Kidney epithelial cell (primary cell): ENCODE measurements around the gene CERS1. TPM values are rescaled to one million over a fixed set of nuclear protein-coding genes. Genes with fewer than 3 reads are reported as not detected.

Experiments used
- DNase-seq: peaks from one replicate; pipeline ENCODE4 v3.0.0-alpha.2; 2010; ENCODE audit warnings: low read depth
- H3K27me3 ChIP-seq: 2 replicates; pipeline ENCODE4 v1.6.0; 2011; ENCODE audit warnings: low read length; ENCODE audit not compliant: control insufficient read depth, insufficient read depth
- H3K36me3 ChIP-seq: 2 replicates; pipeline ENCODE4 v1.5.1; 2011; ENCODE audit warnings: low read length; ENCODE audit not compliant: control insufficient read depth, insufficient read depth
- H3K4me3 ChIP-seq: 2 replicates; pipeline ENCODE4 v1.5.1; 2011; ENCODE audit warnings: low read depth, mild to moderate bottlenecking, control low read depth, low read length
- CTCF ChIP-seq: IDR thresholded peaks from 2 replicates; pipeline ENCODE4 v1.5.1; 2011; ENCODE audit warnings: mild to moderate bottlenecking, moderate library complexity, low read length, control low read depth, inconsistent platforms; ENCODE audit not compliant: insufficient read depth, poor library complexity, severe bottlenecking
- total RNA-seq: library from RNA; depleted of rRNA; stranded (reverse); fragments of >200 nt; gene quantifications from 2 replicates; pipeline ENCODE4 v1.2.3, GENCODE V29; 2015

Gene CERS1
- total RNA-seq, 1 donor from 2014 or later, result 2.9 TPM

- peak; percentile 38 for TF ChIP-seq CTCF
- Histone ChIP-seq H3K27me3 (no peaks in the 10 kb centered on the region), H3K36me3 (no peaks in the 10 kb centered on the region), H3K4me3 (peak within 1 kb of the TSS; percentile 77)
- no peak for DNase-seq
These were observed 45.0 kb upstream of the CERS1 start, which contains the start of gene HOMER3 for GRCh38 chr19:18940769-18941627. Gene HOMER3 (minus strand): TSS chr19:18941217. CDS start chr19:18938982, 2,235 bp downstream.

GRCh38 chr19:18939922-18940768 is 44.2 kb upstream of the CERS1 start:
- Histone ChIP-seq H3K4me3 (peak overlapping the region; percentile 77), H3K36me3 (no peaks in the 10 kb centered on the region), H3K27me3 (no peaks in the 10 kb centered on the region)
- TF ChIP-seq CTCF, result peak; percentile 2
- DNase-seq, result peak; percentile 12

- peak overlapping the region; percentile 77 for H3K4me3 ChIP-seq
- H3K27me3 ChIP-seq, result no peaks in the 10 kb centered on the region
- peaks cover 1% of the 10 kb centered on the region for H3K36me3 ChIP-seq
- no peak for DNase-seq
- TF ChIP-seq CTCF, result no peak
These were observed 43.2 kb upstream of the CERS1 start for GRCh38 chr19:18939163-18939562.

GRCh38 chr19:18933297-18933696 is 37.3 kb upstream of the CERS1 start:
- H3K27me3 ChIP-seq, result no peaks in the 10 kb centered on the region
- DNase-seq, result no peak
- peaks cover 7% of the 10 kb centered on the region for H3K36me3 ChIP-seq
- no peak overlapping the region for H3K4me3 ChIP-seq
- TF ChIP-seq CTCF, result no peak

GRCh38 chr19:18932216-18932841 is 36.4 kb upstream of the CERS1 start:
- Histone ChIP-seq H3K27me3 (no peaks in the 10 kb centered on the region), H3K36me3 (peaks cover 7% of the 10 kb centered on the region), H3K4me3 (no peak overlapping the region)
- no peak for TF ChIP-seq CTCF
- no peak for DNase-seq
